ENCODE data around the gene PCBP3.

DNA sequence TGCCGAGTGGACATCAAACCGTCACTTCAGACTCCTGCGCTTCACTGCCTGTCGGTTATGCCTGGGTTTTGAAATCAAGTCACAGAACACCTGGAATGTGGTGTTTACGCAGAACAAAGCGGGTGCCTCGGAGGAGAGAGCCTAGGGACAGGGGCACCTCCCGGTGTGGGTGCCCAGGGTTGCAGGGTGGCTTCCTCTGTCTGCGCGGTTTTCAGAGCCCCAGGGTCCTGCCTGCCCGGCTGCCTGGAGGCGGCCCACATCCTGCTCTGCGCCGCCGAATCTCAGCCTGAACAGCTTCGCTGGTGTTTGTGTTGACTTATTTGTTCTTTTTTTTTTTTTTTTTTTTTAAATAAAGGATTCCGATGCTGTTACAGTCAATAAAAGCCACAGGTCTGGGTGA lies 224.6 kb downstream of the PCBP3 start:
- TF ChIP-seq, protein P1, sequence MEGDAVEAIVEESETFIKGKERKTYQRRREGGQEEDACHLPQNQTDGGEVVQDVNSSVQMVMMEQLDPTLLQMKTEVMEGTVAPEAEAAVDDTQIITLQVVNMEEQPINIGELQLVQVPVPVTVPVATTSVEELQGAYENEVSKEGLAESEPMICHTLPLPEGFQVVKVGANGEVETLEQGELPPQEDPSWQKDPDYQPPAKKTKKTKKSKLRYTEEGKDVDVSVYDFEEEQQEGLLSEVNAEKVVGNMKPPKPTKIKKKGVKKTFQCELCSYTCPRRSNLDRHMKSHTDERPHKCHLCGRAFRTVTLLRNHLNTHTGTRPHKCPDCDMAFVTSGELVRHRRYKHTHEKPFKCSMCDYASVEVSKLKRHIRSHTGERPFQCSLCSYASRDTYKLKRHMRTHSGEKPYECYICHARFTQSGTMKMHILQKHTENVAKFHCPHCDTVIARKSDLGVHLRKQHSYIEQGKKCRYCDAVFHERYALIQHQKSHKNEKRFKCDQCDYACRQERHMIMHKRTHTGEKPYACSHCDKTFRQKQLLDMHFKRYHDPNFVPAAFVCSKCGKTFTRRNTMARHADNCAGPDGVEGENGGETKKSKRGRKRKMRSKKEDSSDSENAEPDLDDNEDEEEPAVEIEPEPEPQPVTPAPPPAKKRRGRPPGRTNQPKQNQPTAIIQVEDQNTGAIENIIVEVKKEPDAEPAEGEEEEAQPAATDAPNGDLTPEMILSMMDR (IDR thresholded peaks at IDR 0.05), result no peak
- no peak for TF ChIP-seq EZH2phosphoT487 (IDR thresholded peaks at IDR 0.05)
